Activated naive CD4-positive, alpha-beta T cell treated with anti-CD3 and anti-CD28 coated beads, Interleukin-2, amount 50 U/mL, for 72 hours (primary cell): Measurements from ENCODE around the gene SELENBP1. TPM values are rescaled to one million over a fixed set of nuclear protein-coding genes. Genes with fewer than 3 reads are reported as not detected.
"Not testable (repeated sequence)": the region's sequence is repeated elsewhere in the genome, so short reads cannot be mapped to it uniquely, and the experiment has no call there.

ENCODE experiments used
- ATAC-seq, 2 donors: fragments of 150-1000 bp; cut with Tn5 transposase; 2 replicates each; pipeline ENCODE4 v1.10.0; 2021; ENCODE audit warnings: mild to moderate bottlenecking in 2 of 2, moderate library complexity in 2 of 2
- DNase-seq, 2 donors: peaks; one replicate each; pipeline ENCODE4 v3.0.0; 2021 to 2022; ENCODE audit warnings: low spot score in 2 of 2
- H3K27ac Mint-ChIP-seq, 2 donors: one replicate each; pipeline ENCODE4 v1.8.0; 2022; ENCODE audit warnings: mild to moderate bottlenecking in 2 of 2, mixed read lengths in 2 of 2
- H3K36me3 Mint-ChIP-seq, 2 donors: one replicate each; pipeline ENCODE4 v1.8.0; 2022; ENCODE audit warnings: mixed read lengths in 2 of 2
- H3K9me3 Mint-ChIP-seq, 2 donors: one replicate each; pipeline ENCODE4 v1.8.0; 2022; ENCODE audit warnings: mixed read lengths in 2 of 2
- total RNA-seq, 2 donors: library from RNA; stranded (reverse); gene quantifications; one replicate each; pipeline ENCODE4 v1.2.3, GENCODE V29; 2022

The SELENBP1 gene
- total RNA-seq, 2 donors from 2014 or later, result not detected

GRCh38 chr1:151361883-151362282 is 10.6 kb downstream of the SELENBP1 start:
- H3K9me3 Mint-ChIP-seq, result peaks cover 0 to 20% of the 10 kb centered on the region in 2 donors
- H3K36me3 Mint-ChIP-seq, result peaks cover 0 to 27% of the 10 kb centered on the region in 2 donors
- ATAC-seq, result no peak

GRCh38 chr1:151356696-151357095 is 15.8 kb downstream of the SELENBP1 start:
- DNase-seq (no peak), ATAC-seq (no peak)
- Mint-ChIP-seq H3K9me3 (peaks cover 0 to 9% of the 10 kb centered on the region in 2 donors), H3K27ac (no peak overlapping the region), H3K36me3 (peaks cover 0 to 13% of the 10 kb centered on the region in 2 donors)

More at GRCh38 chr1:151361883-151362282, 10.6 kb downstream of the SELENBP1 start:
- DNase-seq, result no peak
- H3K27ac Mint-ChIP-seq, result no peak overlapping the region

- Mint-ChIP-seq H3K36me3 (peaks cover 0 to 9% of the 10 kb centered on the region in 2 donors), H3K27ac (no peak overlapping the region), H3K9me3 (no peaks in the 10 kb centered on the region)
- ATAC-seq (no peak), DNase-seq (no peak)
Measured at GRCh38 chr1:151352021-151352718, 20.3 kb downstream of the SELENBP1 start.

- not testable (repeated sequence) for H3K9me3 Mint-ChIP-seq, ATAC-seq, H3K27ac Mint-ChIP-seq, DNase-seq
- peaks cover 14 to 18% of the 10 kb centered on the region in 2 donors for H3K36me3 Mint-ChIP-seq
Measured at GRCh38 chr1:151350323-151350722, 22.2 kb downstream of the SELENBP1 start.

- Mint-ChIP-seq H3K36me3 (peaks cover 14 to 25% of the 10 kb centered on the region in 2 donors), H3K27ac (peak overlapping the region; percentile 96 to 99), H3K9me3 (no peaks in the 10 kb centered on the region)
- peak in 1 of 2 donors; percentile 5 for ATAC-seq
- DNase-seq, result no peak
Measured at GRCh38 chr1:151347523-151348246, 24.8 kb downstream of the SELENBP1 start.

GRCh38 chr1:151346769-151347522 is 25.6 kb downstream of the SELENBP1 start, which contains the start of gene RFX5:
RFX5 (minus strand) TSS chr1:151347252; CDS start chr1:151346320, 932 bp downstream.
- no peaks in the 10 kb centered on the region for H3K9me3 Mint-ChIP-seq
- ATAC-seq, result peak; percentile 97 to 98
- H3K36me3 Mint-ChIP-seq, result peaks cover 14 to 20% of the 10 kb centered on the region in 2 donors
- DNase-seq, result peak; percentile 89 to 97
- peak within 1 kb of the TSS; percentile 96 to 99 for H3K27ac Mint-ChIP-seq

- peaks cover 14 to 16% of the 10 kb centered on the region in 2 donors for H3K36me3 Mint-ChIP-seq
- ATAC-seq, result no peak
Measured at GRCh38 chr1:151346082-151346768, 26.3 kb downstream of the SELENBP1 start.

GRCh38 chr1:151344291-151344690 is 28.2 kb downstream of the SELENBP1 start:
- ATAC-seq, result no peak
- peaks cover 14 to 16% of the 10 kb centered on the region in 2 donors for H3K36me3 Mint-ChIP-seq
- H3K27ac Mint-ChIP-seq, result peak overlapping the region in 1 of 2 donors; percentile 82
- no peak for DNase-seq
- H3K9me3 Mint-ChIP-seq, result no peaks in the 10 kb centered on the region

More at GRCh38 chr1:151346082-151346768, 26.3 kb downstream of the SELENBP1 start:
- H3K9me3 Mint-ChIP-seq, result no peaks in the 10 kb centered on the region
- DNase-seq, result no peak
- H3K27ac Mint-ChIP-seq, result peak overlapping the region; percentile 96 to 99

- Mint-ChIP-seq H3K27ac (peak overlapping the region; percentile 82 to 92), H3K36me3 (peaks cover 14 to 16% of the 10 kb centered on the region in 2 donors), H3K9me3 (no peaks in the 10 kb centered on the region)
- no peak for ATAC-seq
- no peak for DNase-seq
Measured at GRCh38 chr1:151343587-151343986, 28.9 kb downstream of the SELENBP1 start.

GRCh38 chr1:151342569-151342968 is 29.9 kb downstream of the SELENBP1 start:
- DNase-seq (no peak), ATAC-seq (no peak)
- H3K36me3 Mint-ChIP-seq, result peaks cover 14 to 16% of the 10 kb centered on the region in 2 donors
- peak overlapping the region in 1 of 2 donors; percentile 82 for H3K27ac Mint-ChIP-seq
- no peaks in the 10 kb centered on the region for H3K9me3 Mint-ChIP-seq

- Mint-ChIP-seq H3K27ac (peak overlapping the region in 1 of 2 donors; percentile 82), H3K36me3 (peaks cover 13 to 15% of the 10 kb centered on the region in 2 donors), H3K9me3 (no peaks in the 10 kb centered on the region)
- no peak for ATAC-seq
- no peak for DNase-seq
Measured at GRCh38 chr1:151342021-151342420, 30.5 kb downstream of the SELENBP1 start.

GRCh38 chr1:151340870-151341754 is 31.4 kb downstream of the SELENBP1 start:
- Mint-ChIP-seq H3K36me3 (peaks cover 4 to 7% of the 10 kb centered on the region in 2 donors), H3K9me3 (no peaks in the 10 kb centered on the region), H3K27ac (peak overlapping the region in 1 of 2 donors; percentile 41)
- DNase-seq, result peak in 1 of 2 donors; percentile 61
- ATAC-seq, result peak; percentile 90

GRCh38 chr1:151336556-151336955 is 35.9 kb downstream of the SELENBP1 start:
- ATAC-seq, result no peak
- DNase-seq, result no peak
- H3K9me3 Mint-ChIP-seq, result no peaks in the 10 kb centered on the region
- no peak overlapping the region for H3K27ac Mint-ChIP-seq
- no peaks in the 10 kb centered on the region for H3K36me3 Mint-ChIP-seq

- H3K9me3 Mint-ChIP-seq, result no peaks in the 10 kb centered on the region
- ATAC-seq (no peak), DNase-seq (no peak)
- H3K27ac Mint-ChIP-seq, result no peak overlapping the region
- H3K36me3 Mint-ChIP-seq, result no peaks in the 10 kb centered on the region
Measured at GRCh38 chr1:151334822-151335221, 37.7 kb downstream of the SELENBP1 start.
